ENCODE measurements around the gene MBTPS1.

The MBTPS1 gene

DNA sequence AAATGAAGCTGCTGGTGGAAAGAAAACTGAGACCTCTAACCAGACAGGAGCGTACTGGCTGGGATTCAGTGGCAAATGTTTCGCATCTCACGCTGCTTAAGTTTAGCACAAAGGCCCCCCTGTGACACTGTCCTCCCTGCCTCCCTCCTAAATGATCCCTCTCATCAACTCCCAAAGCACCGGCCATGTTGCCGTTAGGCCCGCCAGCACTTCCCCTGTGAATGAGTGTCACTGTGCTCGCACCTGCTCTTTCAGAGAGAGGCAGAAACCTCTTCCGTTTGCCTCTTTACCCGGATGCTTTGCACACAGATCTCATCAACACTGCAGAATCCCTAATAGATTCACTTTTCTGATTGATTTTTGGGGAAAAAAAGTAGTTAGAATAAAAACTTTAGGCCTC, 26.5 kb downstream of the MBTPS1 start:
- Histone ChIP-seq H3K4me3 (no peak overlapping the region), H3K27ac (no peak overlapping the region)
- TF ChIP-seq CTCF (IDR thresholded peaks at IDR 0.05): no peak
- DNase-seq (ENCODE audit: low spot score): no peak

- TF ChIP-seq CTCF (IDR thresholded peaks at IDR 0.05): no peak
- Histone ChIP-seq H3K4me3 (no peak overlapping the region), H3K27ac (no peak overlapping the region)
- DNase-seq (ENCODE audit: low spot score): no peak
Measured at GRCh38 chr16:84088695-84089395, 27.9 kb downstream of the MBTPS1 start.

GRCh38 chr16:84087466-84088151, 29.1 kb downstream of the MBTPS1 start:
- H3K27ac ChIP-seq: no peak overlapping the region
- no peak for TF ChIP-seq CTCF (IDR thresholded peaks at IDR 0.05)

DNA sequence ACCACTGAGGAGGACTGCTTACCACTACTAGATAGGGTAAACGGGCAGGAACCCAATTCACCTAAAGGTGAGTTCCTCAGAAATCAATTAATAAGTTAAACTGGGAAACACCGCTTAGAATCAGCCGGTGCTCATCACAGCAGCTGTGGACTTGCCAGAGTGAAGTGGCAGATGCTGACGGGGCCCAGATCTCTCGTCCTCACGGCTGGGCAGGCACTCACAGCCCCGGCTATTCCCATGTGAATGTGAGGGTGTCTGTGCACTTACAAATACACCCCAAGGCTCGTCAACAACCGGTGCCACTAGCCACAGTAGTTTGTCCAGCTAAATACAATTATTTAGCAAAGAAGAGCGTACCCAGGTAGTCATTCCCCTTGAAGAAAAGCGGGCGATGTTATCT, 29.7 kb downstream of the MBTPS1 start:
- no peak for DNase-seq (ENCODE audit: low spot score)
- TF ChIP-seq CTCF (IDR thresholded peaks at IDR 0.05): no peak
- H3K4me3 ChIP-seq: no peak overlapping the region
- H3K27ac ChIP-seq: no peak overlapping the region

More at GRCh38 chr16:84087466-84088151, 29.1 kb downstream of the MBTPS1 start:
- no peak overlapping the region for H3K4me3 ChIP-seq
- DNase-seq (ENCODE audit: low spot score): no peak

DNA sequence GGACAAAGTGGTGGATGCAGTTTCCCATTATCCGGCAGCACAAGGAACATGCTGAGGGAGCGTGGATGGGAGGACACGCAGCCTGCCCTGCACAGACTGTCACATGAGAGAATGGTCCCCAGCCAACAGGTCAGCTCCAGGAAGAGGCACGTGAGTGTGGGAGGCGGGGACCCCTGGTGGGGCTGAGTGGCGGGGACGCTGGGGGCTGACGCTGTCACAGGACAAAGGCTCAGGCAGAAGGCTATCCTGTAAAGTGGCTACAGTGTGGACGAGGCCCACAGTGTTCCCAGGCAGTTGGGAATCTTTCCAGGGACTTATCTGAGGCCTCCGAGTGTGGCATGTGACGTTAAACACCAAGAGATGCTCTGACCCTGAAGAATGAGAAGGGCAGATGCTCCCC, 30.4 kb downstream of the MBTPS1 start:
- DNase-seq (ENCODE audit: low spot score): no peak
- no peak overlapping the region for H3K27ac ChIP-seq
- no peak for TF ChIP-seq CTCF (IDR thresholded peaks at IDR 0.05)
- no peak overlapping the region for H3K4me3 ChIP-seq

GRCh38 chr16:84085773-84086172, 31.0 kb downstream of the MBTPS1 start:
- TF ChIP-seq CTCF (IDR thresholded peaks at IDR 0.05): no peak
- no peak overlapping the region for H3K27ac ChIP-seq
- no peak overlapping the region for H3K4me3 ChIP-seq
- no peak for DNase-seq (ENCODE audit: low spot score)

GRCh38 chr16:84085271-84085667, 31.5 kb downstream of the MBTPS1 start:
- DNase-seq (ENCODE audit: low spot score): no peak
- TF ChIP-seq CTCF (IDR thresholded peaks at IDR 0.05): no peak

More at GRCh38 chr16:84085271-84085667, 31.5 kb downstream of the MBTPS1 start:
- Histone ChIP-seq H3K27ac (no peak overlapping the region), H3K4me3 (no peak overlapping the region)
